NOMO-1 treated with dmso at 0.1 percent for 144 hours (cell line): ENCODE data around the gene RNF34.

Experiments
- DNase-seq: peaks from one replicate; lab custom pipeline; 2025; ENCODE audit not compliant: unreplicated experiment; lab: John Stamatoyannopoulos, UW

The RNF34 gene

DNA sequence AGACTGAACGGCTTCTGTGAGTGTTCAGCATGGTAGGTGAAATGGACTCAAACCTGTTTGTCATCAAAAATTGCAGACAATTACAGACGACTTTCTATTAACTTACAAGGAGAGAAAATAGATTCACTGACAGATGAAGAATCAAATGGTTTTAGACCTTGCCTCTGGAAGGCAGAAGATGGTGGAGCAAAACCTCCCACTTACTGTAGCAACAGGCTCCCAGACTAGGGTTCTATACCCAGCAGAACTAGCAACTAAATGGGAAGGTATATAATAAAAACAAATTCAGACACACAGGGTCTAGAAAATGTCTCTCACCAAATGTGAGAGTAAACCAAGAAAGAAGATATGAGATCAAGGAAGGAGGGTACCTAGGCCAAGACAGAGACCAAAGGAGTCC, 36.8 kb downstream of the RNF34 start:
- DNase-seq = no peak

DNA sequence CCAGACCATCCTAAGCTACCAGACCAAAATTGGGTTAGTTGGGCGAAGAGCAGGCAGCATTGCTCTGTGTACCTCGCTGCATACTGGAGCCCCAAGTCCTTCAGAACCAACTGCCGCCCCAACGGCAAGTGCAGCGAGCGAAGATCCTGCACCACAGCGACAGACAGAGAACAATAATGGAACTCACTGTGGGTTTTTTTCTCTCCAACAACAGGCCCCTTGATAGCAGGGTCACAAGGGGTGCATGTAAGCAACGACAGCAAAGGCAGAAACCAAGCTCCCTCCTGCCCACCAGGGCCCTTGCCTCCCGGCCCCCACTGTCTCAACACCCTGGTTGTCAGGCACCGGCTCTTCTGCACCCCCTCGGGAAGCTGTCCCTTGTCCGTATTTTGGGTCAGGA, 39.0 kb downstream of the RNF34 start:
- DNase-seq = no peak

DNA sequence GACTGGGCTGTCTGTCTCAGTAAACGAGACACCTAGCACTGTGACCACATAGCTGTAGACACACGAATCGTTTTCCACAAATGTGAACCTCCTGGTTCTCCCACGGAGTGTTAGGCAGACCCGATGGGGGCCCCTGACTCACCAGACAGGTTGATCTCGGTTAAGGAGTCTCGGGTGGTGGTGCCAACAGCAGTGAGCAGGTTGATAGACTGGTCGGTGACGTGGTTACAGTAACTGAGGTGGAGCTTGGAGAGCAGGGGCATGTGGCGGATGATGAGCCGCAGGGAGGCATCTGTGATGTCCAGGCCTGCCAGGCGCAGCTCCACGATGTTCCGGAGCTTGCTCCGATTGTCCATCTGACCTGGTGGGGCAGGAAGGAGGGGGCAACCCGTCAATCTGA, 39.8 kb downstream of the RNF34 start:
- DNase-seq = no peak

DNA sequence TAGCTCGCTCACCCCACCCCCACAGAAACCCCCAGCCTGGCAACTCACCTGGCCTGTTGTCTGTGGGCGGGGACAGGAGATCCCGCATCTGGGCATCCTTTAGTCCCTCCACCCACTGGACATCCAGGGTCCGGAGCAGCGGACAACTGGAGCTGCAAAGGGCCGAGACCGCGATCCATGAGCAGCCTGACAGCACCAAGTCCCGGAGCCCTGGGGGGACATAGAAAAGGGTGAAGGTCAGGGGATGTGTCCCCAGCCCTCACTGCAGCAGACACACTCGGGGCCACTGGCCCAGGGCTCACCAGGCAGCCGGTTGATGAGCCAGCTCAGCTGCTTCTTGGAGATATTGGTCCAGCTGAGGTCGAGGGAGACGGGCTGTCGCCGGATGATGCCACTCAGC, 40.9 kb downstream of the RNF34 start:
- no peak for DNase-seq

DNA sequence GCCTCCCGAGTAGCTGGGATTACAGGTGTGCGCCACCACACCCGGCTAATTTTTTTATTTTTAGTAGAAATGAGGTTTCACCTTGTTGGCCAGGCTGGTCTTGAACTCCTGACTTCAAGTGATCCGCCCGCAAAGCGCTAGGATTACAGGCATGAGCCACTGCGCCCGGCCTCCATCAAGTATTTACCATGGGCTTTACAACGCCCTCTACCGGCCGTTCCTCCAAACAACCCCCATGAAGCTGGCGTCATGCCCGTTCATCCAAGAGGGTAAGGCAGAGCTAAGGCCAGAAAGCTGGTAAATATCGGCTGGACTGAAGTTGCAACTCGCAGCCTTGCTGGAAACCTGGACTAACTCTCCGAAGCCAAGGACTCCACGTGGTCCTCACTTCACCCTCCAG, 41.6 kb downstream of the RNF34 start:
- DNase-seq = no peak

DNA sequence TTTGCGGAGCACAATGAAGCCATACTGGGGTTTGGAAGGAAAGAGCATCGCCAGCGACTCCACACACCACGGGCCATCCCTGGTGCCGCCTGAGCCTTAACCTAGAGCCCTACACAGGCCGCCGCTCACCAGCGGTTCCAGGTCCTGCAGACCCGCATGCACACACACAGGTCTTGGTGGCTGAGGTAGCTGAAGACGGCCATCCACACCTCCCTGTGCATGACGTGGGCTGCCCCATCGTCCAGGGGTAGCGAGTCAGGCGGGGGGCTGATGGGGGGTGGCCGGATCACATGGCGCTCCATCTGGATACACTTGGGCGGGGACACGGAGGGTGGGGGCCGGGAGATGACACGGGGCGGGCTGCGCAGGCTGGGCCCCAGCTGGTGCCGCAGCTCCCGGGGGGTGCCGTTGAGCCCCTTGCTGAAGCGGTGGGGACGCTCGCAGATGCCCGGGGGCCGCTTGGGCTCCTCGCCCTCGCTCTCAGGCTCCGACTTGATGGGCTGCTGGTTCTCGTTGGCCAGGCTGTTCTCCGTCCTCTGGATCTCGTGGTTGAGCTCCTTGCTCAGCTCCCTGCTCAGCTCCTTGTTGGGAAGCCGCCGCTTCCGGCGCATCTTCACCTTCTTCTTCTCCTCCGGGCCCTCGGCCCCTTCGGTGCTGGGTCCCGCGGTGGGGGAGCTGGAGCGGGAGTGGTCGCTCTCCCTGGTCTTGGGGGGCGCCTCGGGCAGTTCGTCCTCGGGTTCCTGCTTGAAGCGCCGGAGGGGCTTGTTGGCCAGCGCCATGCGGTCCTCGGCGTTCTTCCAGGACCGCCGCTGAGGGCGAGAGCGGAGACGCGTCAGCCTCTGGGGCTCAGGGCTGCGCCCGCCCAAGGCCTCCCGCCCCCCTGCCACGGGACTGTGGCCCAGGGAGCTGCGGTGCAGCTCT, 42.4 kb downstream of the RNF34 start:
- no peak for DNase-seq

DNA sequence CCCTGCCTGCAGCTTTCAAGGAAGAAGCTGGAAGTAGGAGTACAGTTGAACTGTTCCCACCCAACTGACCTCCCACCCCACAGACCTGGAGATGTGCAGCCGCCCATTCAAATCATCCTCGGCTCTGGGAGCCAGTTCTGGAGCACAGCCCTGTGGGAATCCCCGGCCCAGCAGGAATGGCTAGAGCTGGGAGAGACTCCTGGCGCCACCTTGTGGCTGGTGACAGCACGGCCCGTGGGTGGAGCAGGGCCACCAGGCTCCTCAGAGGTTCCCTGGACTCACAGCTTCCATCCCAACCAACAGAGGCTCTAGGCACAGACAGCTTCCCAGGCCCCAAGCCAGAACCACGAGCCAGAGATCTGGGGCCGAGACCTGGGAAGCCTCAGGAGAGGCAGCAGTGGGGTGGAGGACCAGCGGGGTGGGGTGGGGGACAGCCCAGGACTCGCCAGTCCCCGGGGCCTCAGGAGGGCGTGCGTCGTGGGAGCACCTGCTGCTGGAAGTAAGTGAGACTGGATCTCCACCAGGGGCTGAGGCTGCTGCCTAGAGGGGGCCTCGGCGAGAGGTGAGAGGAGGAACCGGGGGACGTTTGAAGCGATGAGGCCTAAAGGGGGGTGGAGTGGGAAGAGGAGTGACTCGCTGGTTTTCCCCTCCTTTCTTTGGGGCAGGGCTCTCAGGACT, 43.4 kb downstream of the RNF34 start:
- DNase-seq = no peak

DNA sequence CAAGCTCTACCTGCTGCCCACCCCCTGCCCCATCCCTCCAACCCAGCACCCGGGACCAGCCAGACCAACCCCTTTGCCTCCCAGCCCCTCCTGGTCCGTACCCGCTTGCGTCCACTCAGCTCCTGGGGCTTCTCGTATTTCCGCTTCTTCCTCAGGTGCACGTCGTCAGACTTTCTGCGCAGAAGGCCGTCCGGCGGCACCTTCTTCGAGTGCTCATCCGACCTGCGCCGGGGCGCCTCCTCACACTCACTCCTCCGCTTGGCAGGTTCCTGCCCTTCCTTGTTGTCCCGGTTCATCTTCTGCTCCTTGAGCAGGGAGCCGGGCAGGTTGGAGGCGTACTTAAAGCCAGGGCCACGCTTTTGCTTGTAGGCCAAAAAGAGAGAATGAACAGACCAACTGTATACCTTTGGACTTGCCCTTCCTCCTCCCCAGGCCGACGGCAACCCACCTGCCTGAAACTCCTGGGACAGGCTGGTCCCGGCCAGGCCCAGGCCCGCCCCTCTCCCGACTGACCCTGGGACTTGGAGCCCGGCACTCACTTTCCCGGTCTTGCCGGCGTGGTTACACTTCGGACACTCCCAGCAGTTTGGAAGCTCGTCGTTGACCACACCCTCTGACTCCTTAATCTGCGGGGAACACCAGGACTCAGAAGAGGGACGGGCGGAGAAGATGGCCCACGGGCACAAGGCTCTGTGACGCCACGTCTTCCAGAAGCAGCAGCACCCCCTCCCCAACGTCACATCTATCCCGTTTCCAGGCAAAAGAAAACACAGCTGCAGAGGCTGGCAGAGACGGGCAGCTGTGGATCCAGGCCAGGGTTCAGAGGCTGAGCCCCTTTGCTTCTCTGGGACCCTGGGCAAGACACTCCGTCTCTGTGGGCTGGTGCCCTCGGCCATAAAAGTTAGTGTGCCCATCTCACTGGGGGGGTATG, 44.3 kb downstream of the RNF34 start:
- DNase-seq = no peak

DNA sequence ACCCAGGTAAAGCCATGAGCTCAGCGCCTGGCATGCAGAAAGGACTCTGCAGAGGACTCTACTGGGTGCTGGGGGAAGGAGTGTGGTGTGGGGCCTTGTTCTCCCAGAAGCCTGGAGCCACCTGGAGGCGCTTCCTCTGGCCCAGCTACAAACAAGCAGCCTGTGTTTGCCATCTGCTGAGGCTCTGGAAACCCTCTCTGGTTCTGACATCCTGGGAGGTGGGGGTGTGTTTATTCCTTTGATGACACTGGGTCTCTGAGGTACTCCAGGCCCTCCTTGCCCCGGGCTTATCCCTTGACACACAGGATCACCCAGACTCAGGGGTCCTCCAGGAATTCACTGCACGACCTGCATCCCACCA, 44.9 kb downstream of the RNF34 start:
- no peak for DNase-seq

DNA sequence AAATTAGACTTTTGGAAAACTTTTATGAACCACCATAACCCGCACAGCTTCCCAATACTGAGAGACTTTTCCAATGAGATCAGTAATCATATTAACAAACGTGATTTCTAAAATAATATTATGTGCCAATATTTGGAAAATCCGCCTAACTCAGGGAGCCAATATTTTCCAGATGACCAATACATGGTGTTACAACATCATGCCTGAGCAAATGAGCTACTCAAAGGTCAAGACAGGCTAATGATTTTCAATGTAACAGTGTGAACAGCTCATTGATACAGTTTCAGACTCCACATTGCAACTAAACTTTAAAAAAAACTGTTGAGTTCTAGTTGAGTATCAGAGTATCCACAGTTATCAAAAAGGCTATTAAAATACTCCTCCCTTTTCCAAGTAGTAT, 46.8 kb downstream of the RNF34 start:
- no peak for DNase-seq

DNA sequence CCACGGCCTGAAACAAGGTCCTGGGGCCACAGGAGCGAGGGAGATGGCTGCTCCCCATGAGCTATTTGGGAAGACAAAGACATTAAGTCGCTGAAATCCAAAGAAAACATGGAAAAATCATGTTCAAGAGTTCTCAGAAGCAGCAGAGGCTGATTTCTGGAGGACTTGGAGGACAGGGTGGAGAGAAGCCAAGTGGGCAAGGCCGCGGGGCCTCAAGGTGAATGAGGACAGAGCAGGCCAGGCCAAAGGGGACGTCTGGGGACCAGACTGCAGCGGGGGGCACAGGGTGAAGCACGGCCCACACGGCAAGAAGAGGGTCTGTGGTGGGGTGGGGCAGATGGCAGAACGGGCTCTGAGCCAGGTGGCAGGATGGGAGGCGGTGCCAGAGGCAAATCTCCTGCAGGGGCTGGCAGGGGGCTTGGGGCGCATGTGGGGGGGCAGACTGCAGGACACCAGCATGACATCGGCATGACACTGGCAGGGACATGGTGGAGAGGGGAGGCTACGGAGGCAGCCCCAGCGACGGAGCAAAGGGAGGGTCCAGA, 48.9 kb downstream of the RNF34 start:
- DNase-seq = no peak

DNA sequence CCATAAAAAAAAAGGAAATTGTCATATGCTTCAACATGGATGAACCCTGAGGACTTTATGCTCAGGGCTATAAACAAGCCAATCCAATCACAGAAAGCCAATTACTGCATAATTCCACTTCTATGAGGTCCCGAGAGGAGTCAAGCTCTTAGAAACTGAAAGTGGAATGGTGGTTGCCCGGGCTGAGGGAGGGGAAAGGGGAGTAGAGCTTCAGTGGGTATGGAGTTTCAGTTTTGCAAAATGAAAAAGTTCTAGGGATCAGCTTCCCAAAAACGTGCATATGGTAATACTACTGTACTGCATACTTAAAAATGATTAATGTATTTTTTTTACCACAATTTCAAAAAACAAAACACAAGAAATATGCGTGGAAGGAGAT, 52.0 kb downstream of the RNF34 start:
- peak; percentile 29 for DNase-seq

DNA sequence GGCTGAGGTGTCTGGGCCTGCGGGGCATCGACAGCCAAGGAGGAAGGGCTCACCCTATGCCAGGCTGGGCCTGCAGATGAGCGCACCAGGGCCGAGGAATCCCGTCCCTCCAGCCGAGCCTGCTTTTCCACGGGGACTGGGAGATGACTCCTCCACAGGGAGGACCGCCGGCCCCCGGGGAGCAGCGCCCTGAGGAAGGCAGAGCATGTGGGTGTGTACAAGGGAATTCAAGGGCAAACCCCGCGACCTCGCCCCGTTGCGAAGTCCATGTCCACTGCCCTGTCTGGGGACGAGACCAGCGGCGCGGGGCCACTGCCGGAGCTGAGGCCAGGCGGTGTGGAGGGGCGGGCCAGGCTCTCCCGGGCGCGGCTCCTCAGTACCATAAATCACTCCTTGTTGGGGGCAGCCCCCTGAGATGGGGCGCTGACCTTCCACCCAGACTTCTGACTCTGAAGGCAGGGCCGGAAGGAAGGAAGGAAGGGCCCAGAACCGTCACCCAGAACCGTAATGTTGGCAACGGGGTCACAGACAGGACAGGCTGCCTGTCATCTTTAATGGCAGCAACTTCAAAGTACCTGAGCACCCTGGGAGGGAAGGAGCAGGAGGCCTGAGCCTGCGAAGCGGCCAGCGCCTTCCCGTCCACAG, 52.5 kb downstream of the RNF34 start:
- DNase-seq = no peak

DNA sequence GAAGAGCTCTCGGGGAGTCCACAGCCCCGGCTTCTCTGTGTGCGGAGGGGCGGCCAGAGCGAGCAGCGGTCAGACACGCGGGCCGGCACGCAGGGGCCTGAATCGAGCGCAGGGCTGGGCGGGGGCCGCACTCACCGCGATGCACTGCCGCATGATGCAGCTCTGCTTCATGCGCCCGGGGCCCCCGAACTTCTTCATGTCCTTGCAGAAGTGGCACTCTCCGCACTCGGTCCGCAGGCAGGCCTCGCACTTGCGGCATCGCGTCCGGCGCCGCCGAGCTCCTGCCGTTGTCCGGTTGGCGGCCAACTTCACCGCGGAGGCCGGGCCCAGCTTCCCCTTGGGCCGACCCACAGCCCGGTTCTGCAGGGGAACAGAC, 53.1 kb downstream of the RNF34 start:
- no peak for DNase-seq

DNA sequence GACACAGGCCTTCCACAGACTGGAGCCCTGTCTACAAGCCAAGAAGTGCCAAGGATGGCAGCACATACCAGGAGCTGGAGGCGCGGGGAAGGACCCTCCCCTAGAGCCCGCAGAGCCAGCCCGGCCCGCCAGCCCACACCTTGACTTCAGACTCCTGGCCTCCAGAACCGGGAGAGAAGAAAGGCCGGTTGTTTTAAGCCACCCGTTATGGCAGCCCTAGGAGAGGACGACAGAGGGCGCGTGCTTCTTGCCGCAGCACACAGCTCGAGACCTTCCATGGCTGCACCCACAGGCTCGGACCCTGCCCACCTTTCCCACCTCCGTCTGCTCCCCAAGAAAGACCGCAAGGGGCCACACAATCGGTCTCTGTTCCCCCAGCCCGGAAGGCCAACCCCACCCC, 53.7 kb downstream of the RNF34 start:
- no peak for DNase-seq

DNA sequence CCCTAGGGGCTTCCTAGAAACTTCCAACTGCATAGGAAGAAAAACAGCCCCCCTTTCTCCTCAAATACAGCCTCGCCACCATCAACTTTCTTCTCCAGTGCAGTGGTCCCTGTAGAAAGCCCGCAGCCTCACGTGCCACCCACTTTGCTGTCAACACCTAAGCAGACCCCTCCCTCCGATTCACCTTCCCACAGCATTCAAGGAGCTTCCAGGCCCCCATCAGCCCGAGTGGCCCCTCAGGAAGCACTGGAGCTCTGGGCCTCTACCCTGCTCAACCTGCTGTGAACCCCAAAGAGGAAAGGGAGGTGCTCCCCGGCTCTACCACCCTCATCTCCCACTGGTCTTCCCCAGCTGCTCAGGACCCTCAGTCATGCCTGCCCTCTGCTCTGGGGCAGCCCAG, 55.0 kb downstream of the RNF34 start:
- DNase-seq = no peak

DNA sequence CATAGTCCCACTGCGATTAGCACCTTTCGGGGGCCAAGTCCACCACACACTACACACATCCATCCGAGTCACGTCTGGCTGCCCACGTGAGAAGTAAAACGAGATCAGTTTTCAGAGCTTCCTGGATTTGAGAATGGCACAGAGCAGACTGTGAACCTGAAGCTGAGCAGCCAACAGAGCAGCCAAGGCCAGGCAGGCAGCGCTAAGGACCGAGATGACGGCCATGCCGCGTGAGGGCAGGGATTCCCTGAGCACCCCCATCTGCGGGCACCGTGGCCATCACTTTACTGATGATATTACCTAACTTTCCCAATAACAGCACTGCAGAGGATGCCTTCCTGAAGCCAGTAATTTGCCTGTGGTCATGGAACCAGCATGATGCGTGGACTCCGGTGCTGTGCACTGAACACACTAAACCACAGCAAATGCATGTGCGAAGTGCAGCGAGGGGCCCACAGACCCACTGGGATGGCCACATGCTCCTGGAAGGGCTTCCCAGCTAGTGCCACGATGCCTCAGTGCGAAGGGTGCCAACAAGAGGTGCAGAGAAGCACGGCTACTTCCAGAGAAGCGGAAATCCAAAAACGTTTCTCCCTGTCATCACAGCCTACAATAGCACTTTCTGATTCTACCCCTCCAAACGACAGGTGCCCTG, 56.0 kb downstream of the RNF34 start:
- DNase-seq = no peak

DNA sequence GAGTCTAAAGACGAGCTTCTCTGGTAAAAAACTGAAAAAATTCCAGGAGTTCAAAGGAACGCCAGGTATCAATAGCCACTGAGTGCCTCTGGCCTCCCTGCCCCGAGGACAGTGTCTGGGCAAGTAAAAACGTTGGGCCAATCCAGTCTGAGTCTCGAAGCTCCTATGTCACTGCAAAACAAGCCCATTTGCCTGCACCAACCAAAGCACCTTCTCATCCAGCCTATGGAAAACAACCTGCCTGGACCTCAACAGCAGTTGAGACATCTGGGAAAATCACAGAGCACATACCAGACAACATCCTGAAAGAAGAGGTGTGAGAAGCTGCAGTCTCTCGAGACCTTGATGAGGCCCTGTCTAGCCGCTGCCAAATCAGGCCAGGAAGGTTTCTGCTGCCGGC, 56.6 kb downstream of the RNF34 start:
- no peak for DNase-seq

DNA sequence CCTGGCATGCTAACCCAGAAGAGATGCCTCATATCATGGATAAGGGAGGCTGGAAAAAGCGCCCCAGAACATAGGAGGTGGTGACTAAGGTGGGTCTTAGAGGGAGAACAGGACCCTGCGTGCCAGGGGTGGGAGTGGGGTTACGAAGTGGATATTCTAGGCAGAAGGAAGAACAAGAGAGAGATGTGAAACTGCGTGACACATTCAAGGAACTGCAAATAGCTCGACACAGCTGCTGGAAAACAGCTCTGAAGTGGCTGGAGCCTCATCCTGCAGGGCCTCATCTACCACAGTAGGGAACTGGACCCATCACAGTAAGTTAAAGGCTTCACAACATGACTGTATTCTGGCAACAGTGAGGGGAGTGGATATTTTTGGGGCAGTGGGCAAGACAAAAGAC, 61.1 kb downstream of the RNF34 start:
- DNase-seq = peak; percentile 50

DNA sequence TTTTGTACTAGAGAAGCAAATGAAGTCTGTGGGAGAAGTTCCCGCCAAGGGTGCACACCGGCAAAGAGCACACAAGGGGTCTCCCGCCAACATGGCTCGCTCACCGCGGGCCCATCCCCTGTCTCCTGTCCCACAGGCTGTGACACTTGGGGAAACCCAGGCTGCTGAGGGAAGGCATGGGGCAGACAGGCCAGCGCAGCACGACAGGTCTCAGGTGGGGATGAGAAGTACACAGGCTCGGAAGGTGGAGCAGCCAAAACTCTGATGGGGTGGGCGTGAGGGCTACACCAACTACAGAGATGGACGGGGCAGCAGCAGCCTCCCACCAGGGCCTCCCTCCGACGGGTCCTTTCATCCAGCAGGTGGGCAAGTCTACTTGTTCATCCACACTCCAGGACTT, 64.4 kb downstream of the RNF34 start:
- no peak for DNase-seq
